WTC11 (cell line): ENCODE data around the gene APOL2. TPM values are rescaled to one million over a fixed set of nuclear protein-coding genes. Genes with fewer than 3 reads are reported as not detected.
A peak's percentile ranks its signal among the peaks of the same experiment; 100 is the strongest.
"Not testable (repeated sequence)": the region's sequence is repeated elsewhere in the genome, so short reads cannot be mapped to it uniquely, and the experiment has no call there.

Source experiments
- ATAC-seq: fragments of 200-7000 bp; cut with Tn5 transposase; 2 replicates; pipeline ENCODE4 v1.10.0; 2021; ENCODE audit warnings: mild to moderate bottlenecking, moderate library complexity
- CTCF ChIA-PET: fragments of 300-600 bp; sonication (Branson Sonifier 250); formaldehyde crosslinking; loops from one replicate; lab custom pipeline; 2021; ENCODE audit warnings: antibody characterized with exemption; lab: Charles Lee
- POLR2A ChIA-PET: fragments of 350-600 bp; sonication (Branson Sonifier 250); formaldehyde crosslinking; loops from one replicate; lab custom pipeline; 2021; ENCODE audit warnings: antibody characterized with exemption; lab: Charles Lee
- DNase-seq: peaks from one replicate; pipeline ENCODE4 v3.0.0; 2021; ENCODE audit warnings: low spot score
- H3K27ac Mint-ChIP-seq: 2 replicates; pipeline ENCODE4 v1.8.0; 2021; ENCODE audit warnings: mixed read lengths
- H3K27me3 Mint-ChIP-seq: 2 replicates; pipeline ENCODE4 v1.8.0; 2021; ENCODE audit warnings: low read depth, mild to moderate bottlenecking, moderate library complexity, mixed read lengths
- H3K36me3 Mint-ChIP-seq: 2 replicates; pipeline ENCODE4 v1.8.0; 2021; ENCODE audit warnings: mixed read lengths
- H3K4me1 Mint-ChIP-seq: 2 replicates; pipeline ENCODE4 v1.8.0; 2022; ENCODE audit warnings: mixed read lengths
- H3K4me3 Mint-ChIP-seq: 2 replicates; pipeline ENCODE4 v1.8.0; 2021; ENCODE audit warnings: mild to moderate bottlenecking, moderate library complexity, mixed read lengths
- H3K9me3 Mint-ChIP-seq: 2 replicates; pipeline ENCODE4 v1.8.0; 2021; ENCODE audit warnings: mixed read lengths
- CBFB ChIP-seq: sonication (generic); formaldehyde crosslinking; IDR thresholded peaks from 2 replicates; pipeline ENCODE4 v1.8.1; 2022; ENCODE audit warnings: mild to moderate bottlenecking, low read depth, missing genetic modification reagents
- ELF4 ChIP-seq: sonication (generic); formaldehyde crosslinking; IDR thresholded peaks from 2 replicates; pipeline ENCODE4 v1.8.1; 2022; ENCODE audit warnings: low read depth, mild to moderate bottlenecking, moderate library complexity, missing genetic modification reagents
- FOXJ3 ChIP-seq: sonication (generic); formaldehyde crosslinking; IDR thresholded peaks from 2 replicates; pipeline ENCODE4 v1.9.0; 2021; ENCODE audit warnings: missing genetic modification reagents, mild to moderate bottlenecking, borderline replicate concordance
- GTF2I ChIP-seq: fragments of 250-450 bp; sonication (Bioruptor Pico); conservative IDR thresholded peaks from 2 replicates; pipeline ENCODE4 v1.4.0; 2021; ENCODE audit warnings: mild to moderate bottlenecking
- HMGA2 ChIP-seq: fragments of 250-450 bp; sonication (Bioruptor Pico); IDR thresholded peaks from 2 replicates; pipeline ENCODE4 v1.4.0; 2021; ENCODE audit warnings: mild to moderate bottlenecking, moderate library complexity
- NFYB ChIP-seq: sonication (generic); formaldehyde crosslinking; conservative IDR thresholded peaks from 2 replicates; pipeline ENCODE4 v1.8.0; 2022; ENCODE audit warnings: low read depth, missing genetic modification reagents
- TEAD1 ChIP-seq: sonication (generic); formaldehyde crosslinking; IDR thresholded peaks from 2 replicates; pipeline ENCODE4 v1.8.0; 2022; ENCODE audit warnings: mild to moderate bottlenecking, missing genetic modification reagents
- ZNF416 ChIP-seq: fragments of 250-450 bp; sonication (Bioruptor Pico); IDR thresholded peaks from 2 replicates; pipeline ENCODE4 v1.9.0; 2021; ENCODE audit warnings: mild to moderate bottlenecking, inconsistent platforms
- total RNA-seq: library from RNA; stranded (reverse); gene quantifications from 3 replicates; pipeline ENCODE4 v1.2.3, GENCODE V29; 2021
- TF ChIP-seq, protein P1 (sequence below): sonication (generic); formaldehyde crosslinking; IDR thresholded peaks from 2 replicates; pipeline ENCODE4 v1.8.1; 2022; ENCODE audit warnings: mild to moderate bottlenecking, missing genetic modification reagents, moderate library complexity, borderline replicate concordance
- TF ChIP-seq, protein P2 (sequence below): sonication (generic); formaldehyde crosslinking; IDR thresholded peaks from 2 replicates; pipeline ENCODE4 v1.8.0; 2022; ENCODE audit warnings: mild to moderate bottlenecking, missing genetic modification reagents
- TF ChIP-seq, protein P3 (sequence below): fragments of 250-450 bp; sonication (Bioruptor Pico); IDR thresholded peaks from 2 replicates; pipeline ENCODE4 v1.9.0; 2021; ENCODE audit warnings: mild to moderate bottlenecking, borderline replicate concordance
- TF ChIP-seq, protein P4 (sequence below): fragments of 250-450 bp; sonication (Bioruptor Pico); IDR thresholded peaks from 2 replicates; pipeline ENCODE4 v1.8.0; 2021; ENCODE audit warnings: mild to moderate bottlenecking
- TF ChIP-seq, protein P5 (sequence below): sonication (generic); formaldehyde crosslinking; IDR thresholded peaks from 2 replicates; pipeline ENCODE4 v1.8.0; 2022; ENCODE audit warnings: missing genetic modification reagents

Gene APOL2
- total RNA-seq, 1 experiment from 2014 or later = 11.2 TPM

DNA sequence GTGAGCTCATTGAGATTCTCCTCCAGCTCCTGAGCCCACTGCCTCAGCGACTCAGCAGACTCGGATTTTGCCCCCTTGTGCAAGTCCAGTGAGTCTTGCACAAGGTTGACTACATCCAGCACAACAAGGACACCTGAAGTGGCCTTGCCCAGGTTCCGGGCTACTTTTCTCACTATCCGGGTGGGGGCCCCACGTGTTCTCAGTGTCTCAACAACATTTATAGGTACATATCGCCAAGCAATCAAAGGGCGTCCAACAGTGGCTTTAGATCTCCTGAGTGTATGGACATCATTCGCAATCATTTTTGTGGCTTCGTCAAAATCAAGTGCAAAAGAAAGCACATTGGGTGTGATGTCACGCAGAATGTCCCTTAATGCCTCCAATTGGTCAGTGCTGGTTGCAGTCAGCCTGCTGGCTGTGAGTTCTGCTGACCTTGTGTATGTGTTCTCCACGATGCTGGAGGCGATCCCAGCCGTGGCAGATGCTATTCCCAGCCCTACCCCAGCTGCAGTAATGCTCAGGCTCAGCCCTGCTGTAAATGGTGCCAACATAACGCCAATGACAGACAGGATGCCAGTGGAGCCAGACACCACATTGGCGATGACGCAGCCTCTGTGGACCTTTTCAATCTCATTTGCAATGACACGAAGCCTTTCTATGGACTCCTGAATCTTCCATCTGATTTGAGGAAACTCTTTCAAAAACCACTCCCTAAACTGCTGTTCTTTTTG, 48.1 kb downstream of the APOL2 start:
- ChIA-PET POLR2A (no interaction called here), CTCF (interaction anchor here (1.4 kb wide), 2 partner anchors 11 to 48 kb away, joined by 3 to 5 read pairs; partner anchors contain the start of gene APOL2)
- TF ChIP-seq ELF4 (CRISPR knock-in tag) (no peak), CBFB (CRISPR knock-in tag) (no peak), FOXJ3 (CRISPR knock-in tag) (no peak), ZNF416 (CRISPR knock-in tag) (no peak), TEAD1 (CRISPR knock-in tag) (no peak)
- TF ChIP-seq, protein P1, sequence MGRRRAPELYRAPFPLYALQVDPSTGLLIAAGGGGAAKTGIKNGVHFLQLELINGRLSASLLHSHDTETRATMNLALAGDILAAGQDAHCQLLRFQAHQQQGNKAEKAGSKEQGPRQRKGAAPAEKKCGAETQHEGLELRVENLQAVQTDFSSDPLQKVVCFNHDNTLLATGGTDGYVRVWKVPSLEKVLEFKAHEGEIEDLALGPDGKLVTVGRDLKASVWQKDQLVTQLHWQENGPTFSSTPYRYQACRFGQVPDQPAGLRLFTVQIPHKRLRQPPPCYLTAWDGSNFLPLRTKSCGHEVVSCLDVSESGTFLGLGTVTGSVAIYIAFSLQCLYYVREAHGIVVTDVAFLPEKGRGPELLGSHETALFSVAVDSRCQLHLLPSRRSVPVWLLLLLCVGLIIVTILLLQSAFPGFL = no peak
- TF ChIP-seq, protein P2, sequence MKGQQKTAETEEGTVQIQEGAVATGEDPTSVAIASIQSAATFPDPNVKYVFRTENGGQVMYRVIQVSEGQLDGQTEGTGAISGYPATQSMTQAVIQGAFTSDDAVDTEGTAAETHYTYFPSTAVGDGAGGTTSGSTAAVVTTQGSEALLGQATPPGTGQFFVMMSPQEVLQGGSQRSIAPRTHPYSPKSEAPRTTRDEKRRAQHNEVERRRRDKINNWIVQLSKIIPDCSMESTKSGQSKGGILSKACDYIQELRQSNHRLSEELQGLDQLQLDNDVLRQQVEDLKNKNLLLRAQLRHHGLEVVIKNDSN = no peak
- Mint-ChIP-seq H3K9me3 (peaks cover 26% of the 10 kb centered on the region), H3K27ac (no peak overlapping the region), H3K4me3 (no peak overlapping the region), H3K4me1 (peaks cover 35% of the 10 kb centered on the region), H3K27me3 (peaks cover 6% of the 10 kb centered on the region), H3K36me3 (peaks cover 20% of the 10 kb centered on the region)
- ATAC-seq = no peak
- DNase-seq = no peak

DNA sequence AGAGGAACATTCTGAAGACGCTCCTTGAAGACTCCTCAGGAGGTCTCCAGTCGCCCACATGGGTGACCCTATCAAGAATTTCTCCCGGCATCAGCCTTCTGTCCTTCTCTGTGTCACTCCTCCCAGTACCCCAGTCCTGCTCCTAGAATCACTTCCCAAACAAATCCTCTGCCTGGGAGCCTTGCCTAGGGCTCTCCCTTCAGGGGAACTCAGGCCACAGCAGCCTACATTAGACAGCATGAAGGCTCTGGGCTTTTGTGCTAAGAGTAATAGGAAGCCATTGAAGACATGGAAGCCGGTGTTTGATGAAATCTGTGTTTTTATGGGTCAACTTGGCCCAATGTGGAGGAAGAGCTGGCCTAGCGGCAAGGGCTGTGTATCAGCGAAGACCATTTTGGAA, 51.5 kb downstream of the APOL2 start:
- H3K36me3 Mint-ChIP-seq = peaks cover 20% of the 10 kb centered on the region
- DNase-seq, H3K27ac Mint-ChIP-seq, H3K4me3 Mint-ChIP-seq, CTCF ChIA-PET, H3K27me3 Mint-ChIP-seq, POLR2A ChIA-PET: not testable (repeated sequence)
- ATAC-seq = peak; percentile 92
- peaks cover 34% of the 10 kb centered on the region for H3K4me1 Mint-ChIP-seq
- H3K9me3 Mint-ChIP-seq = peaks cover 26% of the 10 kb centered on the region

DNA sequence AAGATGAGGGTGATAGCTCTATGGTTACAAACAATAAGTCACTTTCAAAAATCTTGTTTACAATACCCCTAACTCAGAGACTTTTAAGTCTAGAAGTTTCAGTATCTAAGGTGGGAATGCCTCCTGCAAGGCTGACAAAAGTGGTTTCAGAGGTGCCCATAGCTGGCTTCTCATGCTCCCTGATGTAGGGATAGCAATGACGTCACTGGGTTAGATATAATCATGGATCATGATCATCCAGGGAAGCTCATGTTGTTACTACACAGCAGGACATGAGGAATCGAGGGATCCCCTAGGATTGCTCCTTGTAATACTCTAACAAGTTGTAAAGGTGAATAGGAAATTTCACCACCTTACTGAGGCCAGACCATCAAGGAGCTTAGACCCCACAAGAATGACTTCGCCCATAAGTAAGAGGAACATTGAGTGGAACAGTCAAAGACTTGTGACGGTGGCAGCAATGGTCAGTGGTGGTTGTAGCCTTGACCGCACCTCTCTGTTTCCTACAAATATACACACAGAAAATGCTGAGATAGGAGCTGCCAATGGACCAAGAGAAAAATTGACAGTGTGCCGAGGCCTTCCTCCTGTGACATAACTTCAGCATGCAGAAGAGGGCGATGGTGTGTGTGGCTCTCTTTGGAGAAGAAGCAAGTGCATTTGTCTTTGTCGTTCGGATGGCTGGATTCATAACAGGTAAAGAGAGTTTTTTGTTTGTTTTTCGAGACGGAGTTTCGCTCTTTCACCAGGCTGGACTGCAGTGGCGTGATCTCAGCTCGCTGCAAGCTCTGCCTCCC, 53.3 kb downstream of the APOL2 start:
- ATAC-seq = no peak
- no peak for DNase-seq
- Mint-ChIP-seq H3K27ac (no peak overlapping the region), H3K9me3 (peaks cover 19% of the 10 kb centered on the region), H3K27me3 (peaks cover 6% of the 10 kb centered on the region), H3K4me1 (peaks cover 32% of the 10 kb centered on the region), H3K4me3 (no peak overlapping the region), H3K36me3 (peaks cover 12% of the 10 kb centered on the region)
- POLR2A ChIA-PET = interaction anchor here (0.7 kb wide), 1 partner anchor 29 kb away, joined by 3 read pairs; no protein-coding TSS in a partner anchor
- TF ChIP-seq HMGA2 (CRISPR knock-in tag) = no peak
- no peak for TF ChIP-seq GTF2I (CRISPR knock-in tag)
- TF ChIP-seq FOXJ3 (CRISPR knock-in tag) = no peak
- TF ChIP-seq NFYB (CRISPR knock-in tag) = no peak
- TF ChIP-seq, protein P3, sequence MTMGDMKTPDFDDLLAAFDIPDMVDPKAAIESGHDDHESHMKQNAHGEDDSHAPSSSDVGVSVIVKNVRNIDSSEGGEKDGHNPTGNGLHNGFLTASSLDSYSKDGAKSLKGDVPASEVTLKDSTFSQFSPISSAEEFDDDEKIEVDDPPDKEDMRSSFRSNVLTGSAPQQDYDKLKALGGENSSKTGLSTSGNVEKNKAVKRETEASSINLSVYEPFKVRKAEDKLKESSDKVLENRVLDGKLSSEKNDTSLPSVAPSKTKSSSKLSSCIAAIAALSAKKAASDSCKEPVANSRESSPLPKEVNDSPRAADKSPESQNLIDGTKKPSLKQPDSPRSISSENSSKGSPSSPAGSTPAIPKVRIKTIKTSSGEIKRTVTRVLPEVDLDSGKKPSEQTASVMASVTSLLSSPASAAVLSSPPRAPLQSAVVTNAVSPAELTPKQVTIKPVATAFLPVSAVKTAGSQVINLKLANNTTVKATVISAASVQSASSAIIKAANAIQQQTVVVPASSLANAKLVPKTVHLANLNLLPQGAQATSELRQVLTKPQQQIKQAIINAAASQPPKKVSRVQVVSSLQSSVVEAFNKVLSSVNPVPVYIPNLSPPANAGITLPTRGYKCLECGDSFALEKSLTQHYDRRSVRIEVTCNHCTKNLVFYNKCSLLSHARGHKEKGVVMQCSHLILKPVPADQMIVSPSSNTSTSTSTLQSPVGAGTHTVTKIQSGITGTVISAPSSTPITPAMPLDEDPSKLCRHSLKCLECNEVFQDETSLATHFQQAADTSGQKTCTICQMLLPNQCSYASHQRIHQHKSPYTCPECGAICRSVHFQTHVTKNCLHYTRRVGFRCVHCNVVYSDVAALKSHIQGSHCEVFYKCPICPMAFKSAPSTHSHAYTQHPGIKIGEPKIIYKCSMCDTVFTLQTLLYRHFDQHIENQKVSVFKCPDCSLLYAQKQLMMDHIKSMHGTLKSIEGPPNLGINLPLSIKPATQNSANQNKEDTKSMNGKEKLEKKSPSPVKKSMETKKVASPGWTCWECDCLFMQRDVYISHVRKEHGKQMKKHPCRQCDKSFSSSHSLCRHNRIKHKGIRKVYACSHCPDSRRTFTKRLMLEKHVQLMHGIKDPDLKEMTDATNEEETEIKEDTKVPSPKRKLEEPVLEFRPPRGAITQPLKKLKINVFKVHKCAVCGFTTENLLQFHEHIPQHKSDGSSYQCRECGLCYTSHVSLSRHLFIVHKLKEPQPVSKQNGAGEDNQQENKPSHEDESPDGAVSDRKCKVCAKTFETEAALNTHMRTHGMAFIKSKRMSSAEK = no peak
- TF ChIP-seq, protein P4, sequence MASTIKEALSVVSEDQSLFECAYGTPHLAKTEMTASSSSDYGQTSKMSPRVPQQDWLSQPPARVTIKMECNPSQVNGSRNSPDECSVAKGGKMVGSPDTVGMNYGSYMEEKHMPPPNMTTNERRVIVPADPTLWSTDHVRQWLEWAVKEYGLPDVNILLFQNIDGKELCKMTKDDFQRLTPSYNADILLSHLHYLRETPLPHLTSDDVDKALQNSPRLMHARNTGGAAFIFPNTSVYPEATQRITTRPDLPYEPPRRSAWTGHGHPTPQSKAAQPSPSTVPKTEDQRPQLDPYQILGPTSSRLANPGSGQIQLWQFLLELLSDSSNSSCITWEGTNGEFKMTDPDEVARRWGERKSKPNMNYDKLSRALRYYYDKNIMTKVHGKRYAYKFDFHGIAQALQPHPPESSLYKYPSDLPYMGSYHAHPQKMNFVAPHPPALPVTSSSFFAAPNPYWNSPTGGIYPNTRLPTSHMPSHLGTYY (CRISPR knock-in tag) = no peak
- TF ChIP-seq, protein P5, sequence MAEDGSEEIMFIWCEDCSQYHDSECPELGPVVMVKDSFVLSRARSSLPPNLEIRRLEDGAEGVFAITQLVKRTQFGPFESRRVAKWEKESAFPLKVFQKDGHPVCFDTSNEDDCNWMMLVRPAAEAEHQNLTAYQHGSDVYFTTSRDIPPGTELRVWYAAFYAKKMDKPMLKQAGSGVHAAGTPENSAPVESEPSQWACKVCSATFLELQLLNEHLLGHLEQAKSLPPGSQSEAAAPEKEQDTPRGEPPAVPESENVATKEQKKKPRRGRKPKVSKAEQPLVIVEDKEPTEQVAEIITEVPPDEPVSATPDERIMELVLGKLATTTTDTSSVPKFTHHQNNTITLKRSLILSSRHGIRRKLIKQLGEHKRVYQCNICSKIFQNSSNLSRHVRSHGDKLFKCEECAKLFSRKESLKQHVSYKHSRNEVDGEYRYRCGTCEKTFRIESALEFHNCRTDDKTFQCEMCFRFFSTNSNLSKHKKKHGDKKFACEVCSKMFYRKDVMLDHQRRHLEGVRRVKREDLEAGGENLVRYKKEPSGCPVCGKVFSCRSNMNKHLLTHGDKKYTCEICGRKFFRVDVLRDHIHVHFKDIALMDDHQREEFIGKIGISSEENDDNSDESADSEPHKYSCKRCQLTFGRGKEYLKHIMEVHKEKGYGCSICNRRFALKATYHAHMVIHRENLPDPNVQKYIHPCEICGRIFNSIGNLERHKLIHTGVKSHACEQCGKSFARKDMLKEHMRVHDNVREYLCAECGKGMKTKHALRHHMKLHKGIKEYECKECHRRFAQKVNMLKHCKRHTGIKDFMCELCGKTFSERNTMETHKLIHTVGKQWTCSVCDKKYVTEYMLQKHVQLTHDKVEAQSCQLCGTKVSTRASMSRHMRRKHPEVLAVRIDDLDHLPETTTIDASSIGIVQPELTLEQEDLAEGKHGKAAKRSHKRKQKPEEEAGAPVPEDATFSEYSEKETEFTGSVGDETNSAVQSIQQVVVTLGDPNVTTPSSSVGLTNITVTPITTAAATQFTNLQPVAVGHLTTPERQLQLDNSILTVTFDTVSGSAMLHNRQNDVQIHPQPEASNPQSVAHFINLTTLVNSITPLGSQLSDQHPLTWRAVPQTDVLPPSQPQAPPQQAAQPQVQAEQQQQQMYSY (CRISPR knock-in tag) = no peak
- CTCF ChIA-PET = interaction anchor here (0.8 to 1.6 kb wide), 6 partner anchors 9 to 120 kb away, joined by 3 to 4 read pairs (median 4); partner anchors contain the start of gene APOL2
